Measurements from ENCODE around the gene ZNF574.

The ZNF574 gene

DNA sequence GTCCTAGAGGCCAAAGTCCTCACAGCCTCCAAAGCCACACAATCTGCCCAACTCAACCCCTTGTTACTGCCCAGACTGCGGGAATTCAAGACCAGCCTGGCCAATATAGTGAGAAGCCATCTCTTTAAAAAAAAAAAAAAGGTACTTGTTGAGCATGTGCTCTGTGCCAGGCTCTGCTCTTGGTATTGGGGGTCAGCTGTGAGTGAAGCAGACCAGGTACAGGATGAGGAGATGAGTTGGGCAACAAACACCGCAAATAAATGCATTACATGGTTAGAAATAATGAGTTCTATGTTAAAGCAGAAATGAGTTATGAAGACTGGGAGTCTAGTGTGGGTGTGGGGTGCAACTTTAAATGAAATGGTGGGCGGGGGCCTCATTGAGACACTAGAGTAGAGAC is 15.8 kb upstream of the ZNF574 start:
- H3K4me3 ChIP-seq (ENCODE audit: low read length), result no peak overlapping the region
- no peak overlapping the region for H3K4me2 ChIP-seq (ENCODE audit: low read length)
- H3K36me3 ChIP-seq (replicated peaks; ENCODE audit: low read depth, low read length), result no peaks in the 10 kb centered on the region
- H3K79me2 ChIP-seq (ENCODE audit: low read length), result no peaks in the 10 kb centered on the region
- no peaks in the 10 kb centered on the region for H3K27me3 ChIP-seq (ENCODE audit: low read depth, low read length)
- no peaks in the 10 kb centered on the region for H3K4me1 ChIP-seq (ENCODE audit: low read length)
- H3K9me3 ChIP-seq (ENCODE audit: insufficient read depth, low read length), result no peaks in the 10 kb centered on the region
- no peak overlapping the region for H3K27ac ChIP-seq (ENCODE audit: low read length)
- TF ChIP-seq EZH2phosphoT487 (IDR thresholded peaks at IDR 0.05; ENCODE audit: low read depth), result no peak
- TF ChIP-seq, protein P1, sequence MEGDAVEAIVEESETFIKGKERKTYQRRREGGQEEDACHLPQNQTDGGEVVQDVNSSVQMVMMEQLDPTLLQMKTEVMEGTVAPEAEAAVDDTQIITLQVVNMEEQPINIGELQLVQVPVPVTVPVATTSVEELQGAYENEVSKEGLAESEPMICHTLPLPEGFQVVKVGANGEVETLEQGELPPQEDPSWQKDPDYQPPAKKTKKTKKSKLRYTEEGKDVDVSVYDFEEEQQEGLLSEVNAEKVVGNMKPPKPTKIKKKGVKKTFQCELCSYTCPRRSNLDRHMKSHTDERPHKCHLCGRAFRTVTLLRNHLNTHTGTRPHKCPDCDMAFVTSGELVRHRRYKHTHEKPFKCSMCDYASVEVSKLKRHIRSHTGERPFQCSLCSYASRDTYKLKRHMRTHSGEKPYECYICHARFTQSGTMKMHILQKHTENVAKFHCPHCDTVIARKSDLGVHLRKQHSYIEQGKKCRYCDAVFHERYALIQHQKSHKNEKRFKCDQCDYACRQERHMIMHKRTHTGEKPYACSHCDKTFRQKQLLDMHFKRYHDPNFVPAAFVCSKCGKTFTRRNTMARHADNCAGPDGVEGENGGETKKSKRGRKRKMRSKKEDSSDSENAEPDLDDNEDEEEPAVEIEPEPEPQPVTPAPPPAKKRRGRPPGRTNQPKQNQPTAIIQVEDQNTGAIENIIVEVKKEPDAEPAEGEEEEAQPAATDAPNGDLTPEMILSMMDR (IDR thresholded peaks at IDR 0.05; ENCODE audit: low read depth, low read length), result no peak
- H3K9ac ChIP-seq (ENCODE audit: low read length), result no peak overlapping the region
- H2AFZ ChIP-seq (ENCODE audit: low read depth, low read length), result no peak overlapping the region
- no peaks in the 10 kb centered on the region for H4K20me1 ChIP-seq (ENCODE audit: insufficient read depth, low read length)

DNA sequence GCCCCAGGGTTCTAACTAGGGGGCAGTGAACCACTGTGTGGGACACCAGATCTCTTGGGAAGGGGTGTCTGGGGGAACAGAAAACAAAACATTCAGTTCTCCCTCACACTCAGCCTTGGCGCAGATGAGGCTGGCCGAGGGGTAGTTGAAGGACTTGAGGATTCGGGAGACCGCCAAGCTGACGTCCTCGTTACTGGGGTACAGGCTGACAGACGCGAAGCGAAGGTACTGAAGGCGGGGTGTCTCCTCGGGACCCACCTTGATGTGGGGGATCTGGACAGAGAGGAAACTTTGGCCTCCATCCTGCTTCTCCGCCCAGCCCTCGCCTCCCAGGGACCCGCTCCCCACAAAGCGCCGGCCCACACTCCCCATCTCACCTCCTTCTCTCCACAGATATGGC is 13.6 kb upstream of the ZNF574 start:
- Histone ChIP-seq H3K4me2 (ENCODE audit: low read length) (no peak overlapping the region), H3K36me3 (replicated peaks; ENCODE audit: low read depth, low read length) (no peaks in the 10 kb centered on the region), H3K4me3 (ENCODE audit: low read length) (no peak overlapping the region), H3K27ac (ENCODE audit: low read length) (no peak overlapping the region), H3K9me3 (ENCODE audit: insufficient read depth, low read length) (no peaks in the 10 kb centered on the region), H3K9ac (ENCODE audit: low read length) (no peak overlapping the region), H4K20me1 (ENCODE audit: insufficient read depth, low read length) (no peaks in the 10 kb centered on the region), H3K79me2 (ENCODE audit: low read length) (no peaks in the 10 kb centered on the region), H2AFZ (ENCODE audit: low read depth, low read length) (no peak overlapping the region), H3K27me3 (ENCODE audit: low read depth, low read length) (peaks cover 10% of the 10 kb centered on the region), H3K4me1 (ENCODE audit: low read length) (no peaks in the 10 kb centered on the region)
- TF ChIP-seq, protein P1 (IDR thresholded peaks at IDR 0.05; ENCODE audit: low read depth, low read length), result no peak
- no peak for TF ChIP-seq EZH2phosphoT487 (IDR thresholded peaks at IDR 0.05; ENCODE audit: low read depth)

DNA sequence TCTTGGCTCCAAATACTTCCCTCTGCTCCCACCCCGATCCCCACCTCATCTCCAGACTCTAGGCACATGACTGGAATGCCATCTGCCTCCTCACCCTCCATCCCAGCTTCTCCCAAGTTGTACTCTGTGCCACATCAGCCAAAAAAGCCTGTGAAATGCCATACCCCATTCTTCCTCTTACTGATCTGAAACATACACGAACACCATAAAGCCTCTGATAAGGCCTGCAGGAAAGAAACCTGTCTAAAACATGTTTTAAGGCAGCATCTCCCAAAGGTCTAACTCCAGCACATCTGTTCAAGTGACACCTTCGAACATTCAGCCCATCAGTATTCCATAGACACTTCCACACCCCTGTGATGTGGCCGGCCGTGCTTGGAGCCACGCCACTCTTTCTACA is 11.5 kb upstream of the ZNF574 start:
- no peaks in the 10 kb centered on the region for H3K9me3 ChIP-seq (ENCODE audit: insufficient read depth, low read length)
- H4K20me1 ChIP-seq (ENCODE audit: insufficient read depth, low read length), result no peaks in the 10 kb centered on the region
- H3K79me2 ChIP-seq (ENCODE audit: low read length), result no peaks in the 10 kb centered on the region
- no peak overlapping the region for H3K4me3 ChIP-seq (ENCODE audit: low read length)
- H3K27ac ChIP-seq (ENCODE audit: low read length), result no peak overlapping the region
- H3K4me2 ChIP-seq (ENCODE audit: low read length), result no peak overlapping the region
- H3K9ac ChIP-seq (ENCODE audit: low read length), result no peak overlapping the region
- H3K27me3 ChIP-seq (ENCODE audit: low read depth, low read length), result peaks cover 28% of the 10 kb centered on the region
- H3K36me3 ChIP-seq (replicated peaks; ENCODE audit: low read depth, low read length), result no peaks in the 10 kb centered on the region
- TF ChIP-seq, protein P1 (IDR thresholded peaks at IDR 0.05; ENCODE audit: low read depth, low read length), result no peak
- no peak for TF ChIP-seq EZH2phosphoT487 (IDR thresholded peaks at IDR 0.05; ENCODE audit: low read depth)
- no peaks in the 10 kb centered on the region for H3K4me1 ChIP-seq (ENCODE audit: low read length)
- H2AFZ ChIP-seq (ENCODE audit: low read depth, low read length), result no peak overlapping the region

DNA sequence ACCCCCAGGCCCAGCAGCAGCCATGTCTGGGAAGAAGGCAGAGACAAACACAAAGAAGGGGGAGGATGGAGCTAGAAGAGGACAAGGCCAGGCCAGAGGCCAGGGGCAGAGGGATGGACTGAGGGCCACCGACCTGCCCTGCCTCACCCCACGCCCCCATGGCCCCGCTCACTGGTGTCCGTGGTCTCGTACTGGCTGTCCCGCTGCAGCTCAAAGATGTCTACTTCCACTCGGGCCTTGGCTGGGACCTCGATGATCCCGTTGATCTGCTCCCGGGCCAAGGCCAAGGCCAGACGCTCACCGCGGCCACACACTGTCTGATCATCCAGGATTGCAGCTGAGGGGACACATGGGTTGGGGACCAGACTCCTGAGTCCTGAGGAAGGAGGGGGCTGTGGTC is 10.9 kb upstream of the ZNF574 start:
- Histone ChIP-seq H3K9ac (ENCODE audit: low read length) (no peak overlapping the region), H3K36me3 (replicated peaks; ENCODE audit: low read depth, low read length) (no peaks in the 10 kb centered on the region), H3K27me3 (ENCODE audit: low read depth, low read length) (peaks cover 28% of the 10 kb centered on the region), H3K4me3 (ENCODE audit: low read length) (no peak overlapping the region), H3K4me1 (ENCODE audit: low read length) (no peaks in the 10 kb centered on the region), H3K27ac (ENCODE audit: low read length) (no peak overlapping the region), H3K4me2 (ENCODE audit: low read length) (no peak overlapping the region), H3K79me2 (ENCODE audit: low read length) (no peaks in the 10 kb centered on the region), H4K20me1 (ENCODE audit: insufficient read depth, low read length) (no peaks in the 10 kb centered on the region), H2AFZ (ENCODE audit: low read depth, low read length) (no peak overlapping the region), H3K9me3 (ENCODE audit: insufficient read depth, low read length) (no peaks in the 10 kb centered on the region)
- TF ChIP-seq, protein P1 (IDR thresholded peaks at IDR 0.05; ENCODE audit: low read depth, low read length), result no peak
- TF ChIP-seq EZH2phosphoT487 (IDR thresholded peaks at IDR 0.05; ENCODE audit: low read depth), result no peak
